Thyroid gland (tissue), 4 donors: Measurements from ENCODE around the gene ZBBX.

Source experiments
- CTCF ChIP-seq, 6 experiments: fragments of 200-600 bp in 3 of 6; fragments of 450-650 bp in 3 of 6; sonication (generic) in 3 of 6; IDR thresholded peaks; one replicate each; pipeline ENCODE4 v1.5.1; 2016 to 2019; ENCODE audit warnings: antibody characterized with exemption in 6 of 6, mild to moderate bottlenecking in 2 of 6, inconsistent platforms in 1 of 6, moderate library complexity in 1 of 6
- POLR2A ChIP-seq, 2 donors: fragments of 450-650 bp; IDR thresholded peaks; one replicate each; pipeline ENCODE4 v1.6.1; 2017; ENCODE audit warnings: antibody characterized with exemption in 2 of 2, mild to moderate bottlenecking in 2 of 2, moderate library complexity in 1 of 2

DNA sequence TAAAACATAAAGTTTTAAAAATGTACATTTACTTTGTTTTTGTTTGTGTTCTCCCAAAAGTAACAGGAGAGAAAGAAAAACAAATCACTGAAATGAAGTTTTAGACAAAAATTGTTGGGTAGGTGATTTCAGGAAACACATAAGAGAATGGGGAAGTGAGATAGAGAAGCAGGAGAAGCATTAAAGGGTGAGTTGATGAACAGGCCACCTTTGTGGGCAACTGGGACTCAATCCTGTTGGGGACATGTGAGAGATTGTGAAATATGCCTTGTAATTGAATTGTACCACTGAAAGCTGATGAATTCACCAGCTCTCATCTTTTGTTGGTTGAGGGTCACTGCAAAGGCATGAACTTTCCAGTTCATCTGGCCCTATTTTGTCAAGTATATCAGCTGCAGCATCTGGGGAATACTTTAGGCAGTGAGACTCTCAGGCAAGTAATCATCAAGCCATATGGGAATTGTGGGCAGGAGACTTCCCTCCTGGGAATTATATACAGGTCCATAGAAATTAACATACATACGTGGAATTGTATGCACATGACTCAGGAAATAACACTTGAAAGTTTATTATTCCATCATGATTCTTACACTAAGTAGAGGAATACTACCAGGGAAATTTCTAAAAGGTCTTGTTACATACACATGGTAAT, 181.0 kb downstream of the ZBBX start:
- TF ChIP-seq POLR2A (IDR thresholded peaks at IDR 0.05) (no peak), CTCF (IDR thresholded peaks at IDR 0.05) (no peak)
